HG03342 (cell line): ENCODE data around the gene PCLAF.
"Not testable (repeated sequence)": the region's sequence is repeated elsewhere in the genome, so short reads cannot be mapped to it uniquely, and the experiment has no call there.

Source experiments
- ATAC-seq: cut with Tn5 transposase; IDR thresholded peaks from one replicate; pipeline ENCODE4 v1.9.1; 2021; ENCODE audit warnings: mild to moderate bottlenecking, moderate library complexity; ENCODE audit not compliant: unreplicated experiment

PCLAF gene, protein sequence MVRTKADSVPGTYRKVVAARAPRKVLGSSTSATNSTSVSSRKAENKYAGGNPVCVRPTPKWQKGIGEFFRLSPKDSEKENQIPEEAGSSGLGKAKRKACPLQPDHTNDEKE

DNA sequence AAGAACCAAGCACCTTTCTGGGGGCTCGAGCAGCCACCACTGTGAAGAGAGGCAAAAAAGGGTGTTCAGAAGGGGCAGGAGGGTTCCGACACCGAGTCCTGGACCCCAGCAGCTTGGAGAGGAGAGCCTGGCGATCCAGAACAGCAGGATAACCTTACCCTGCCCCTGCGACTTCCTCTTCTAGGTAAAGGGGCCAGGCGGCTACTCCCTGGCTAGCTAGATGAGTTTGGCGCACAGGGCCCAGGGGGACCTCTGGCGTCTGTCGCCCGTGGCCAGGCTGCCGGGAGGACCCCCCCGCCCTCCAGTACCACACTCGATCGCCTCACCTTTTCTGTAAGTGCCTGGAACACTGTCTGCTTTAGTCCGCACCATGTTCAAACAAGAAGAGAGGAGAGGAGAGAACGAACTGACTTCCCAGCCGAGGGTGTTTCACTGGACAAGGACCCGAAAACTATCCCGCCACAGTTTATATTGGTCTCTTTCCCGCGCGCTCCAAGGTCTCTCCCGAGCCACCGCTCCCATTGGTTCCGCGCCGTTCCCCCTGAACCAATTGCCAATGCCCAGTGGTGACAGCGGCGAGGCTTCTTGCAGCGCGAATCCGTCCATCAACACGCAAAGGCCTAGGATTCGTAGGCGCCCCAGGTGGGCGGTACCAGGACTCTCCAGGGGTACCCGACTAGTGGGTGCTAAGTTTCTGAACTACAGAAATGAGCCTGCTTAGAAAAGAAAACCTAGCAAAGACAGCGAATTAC lies at the start of gene PCLAF:
PCLAF (minus strand) TSS at position 442 of the 752 bp plus-strand sequence; CDS start at position 372, 70 bp downstream.
- peak; percentile 97 for ATAC-seq

DNA sequence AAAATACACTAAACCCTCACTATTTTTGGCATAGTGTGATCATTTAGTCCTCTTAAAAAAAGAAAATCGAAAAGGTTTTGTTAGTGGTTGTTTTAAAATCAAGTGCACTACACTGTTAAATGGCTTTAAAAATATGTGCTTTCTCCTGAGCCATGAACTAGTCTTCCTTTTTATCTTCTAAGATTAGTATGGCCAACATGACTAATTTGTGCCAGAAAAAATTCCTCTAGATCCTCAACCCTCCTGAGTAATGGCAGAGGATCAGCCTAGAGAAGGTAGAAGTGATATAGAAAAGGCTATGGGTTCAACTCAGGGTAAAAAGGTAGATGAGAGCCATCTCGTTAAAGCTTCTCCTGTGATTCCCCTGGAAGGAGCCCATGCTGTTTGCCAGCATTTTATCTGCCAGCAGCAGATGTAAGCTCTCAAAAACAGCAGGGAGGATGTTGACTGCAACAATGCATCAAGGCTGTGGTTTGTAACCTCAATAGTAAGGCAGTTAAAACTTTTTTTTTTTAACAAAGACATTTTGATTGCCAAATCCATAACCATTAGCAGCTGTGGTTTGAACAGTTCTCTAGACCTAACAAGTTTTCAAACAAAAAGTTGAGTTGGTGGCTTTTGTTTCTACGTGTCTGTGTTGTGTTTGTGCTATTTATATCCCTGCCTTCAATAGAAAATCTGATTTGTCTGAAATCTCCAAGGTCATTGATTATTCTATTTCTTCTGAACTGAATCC lies 48.9 kb upstream of the PCLAF start:
- ATAC-seq: no peak

DNA sequence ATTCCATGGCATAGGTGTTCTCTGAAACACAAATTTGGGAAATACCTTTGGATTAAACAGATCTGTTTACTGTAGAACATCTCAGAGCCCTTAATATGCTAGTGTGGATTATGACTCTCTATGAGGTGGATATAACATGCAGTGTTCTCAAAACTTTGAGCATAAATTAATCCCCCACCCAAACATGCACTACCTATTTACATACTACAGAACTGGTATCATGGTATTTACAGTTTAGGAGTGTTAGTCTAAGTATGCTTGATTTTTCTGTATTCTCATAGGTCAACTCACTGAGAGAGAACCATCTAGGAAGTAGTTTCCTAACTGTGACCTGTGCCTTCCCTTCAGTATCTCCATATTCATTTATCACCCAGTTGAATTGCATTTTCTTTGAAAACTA lies 48.2 kb upstream of the PCLAF start:
- ATAC-seq: no peak

DNA sequence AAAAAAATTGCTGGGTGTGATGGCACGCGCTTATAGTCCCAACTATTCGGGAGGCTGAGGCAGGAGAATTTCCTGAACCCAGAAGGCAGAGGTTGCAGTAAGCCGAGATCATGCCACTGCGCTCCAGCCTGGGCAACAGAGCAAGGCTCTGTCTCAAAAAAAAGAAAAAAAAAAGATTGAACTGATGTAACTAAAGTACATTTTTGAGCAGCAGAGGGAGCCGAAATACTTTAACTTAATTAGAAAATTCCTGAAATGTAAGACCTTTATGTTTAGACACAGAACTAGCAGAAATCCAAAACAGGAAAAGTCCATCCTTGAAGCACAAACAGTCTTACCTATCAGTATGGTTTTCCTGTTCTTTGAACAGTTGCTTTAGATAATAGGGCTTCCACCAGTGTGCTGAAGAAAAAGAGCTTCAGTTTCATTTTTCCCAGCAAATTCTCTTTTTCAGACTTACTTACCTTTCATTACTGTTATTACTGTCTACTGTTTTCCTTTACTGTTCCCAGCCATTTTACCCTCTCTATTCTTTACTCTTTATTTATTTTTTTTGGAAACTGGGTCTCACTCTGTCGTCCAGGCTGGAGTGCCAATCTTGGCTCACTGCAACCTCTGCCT lies 45.7 kb upstream of the PCLAF start:
- ATAC-seq: no peak

DNA sequence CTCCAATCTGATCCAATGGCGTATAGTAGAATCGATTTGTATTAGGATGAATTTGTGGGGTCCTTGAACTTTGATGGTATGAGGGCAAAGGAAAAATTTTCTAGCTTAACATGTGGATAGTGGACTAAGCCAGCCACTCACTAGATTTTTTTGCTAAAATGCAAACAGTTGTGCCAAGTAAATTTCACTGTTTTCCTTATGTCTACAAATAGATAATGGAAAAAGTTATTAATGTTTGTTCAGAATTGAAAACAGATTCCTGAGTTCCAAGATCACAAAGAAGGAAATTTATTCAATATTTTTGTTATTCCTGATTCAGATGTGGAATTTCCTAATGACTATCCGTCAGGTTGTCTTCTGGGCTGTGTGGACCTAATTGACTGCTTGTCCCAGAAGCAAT lies 44.0 kb upstream of the PCLAF start:
- ATAC-seq: no peak

DNA sequence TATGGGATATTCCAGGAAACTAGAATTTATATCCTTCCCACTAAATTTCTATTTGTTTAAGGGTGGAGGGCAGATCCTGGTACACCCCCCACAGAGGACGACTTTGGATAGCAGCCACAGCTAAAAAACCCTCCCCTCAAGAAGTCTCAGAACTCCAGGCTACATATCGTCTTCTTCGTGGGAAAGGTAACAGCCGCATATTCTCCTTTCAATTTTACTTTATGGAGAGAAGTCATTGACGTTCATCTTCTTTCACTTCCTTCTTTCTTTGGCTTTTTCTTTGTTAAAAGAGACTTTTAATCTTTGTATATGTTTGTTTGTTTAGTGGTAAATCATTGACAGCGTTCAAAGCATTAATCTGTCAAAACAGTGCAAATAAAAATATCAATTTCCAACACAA lies 42.7 kb upstream of the PCLAF start:
- no peak for ATAC-seq

DNA sequence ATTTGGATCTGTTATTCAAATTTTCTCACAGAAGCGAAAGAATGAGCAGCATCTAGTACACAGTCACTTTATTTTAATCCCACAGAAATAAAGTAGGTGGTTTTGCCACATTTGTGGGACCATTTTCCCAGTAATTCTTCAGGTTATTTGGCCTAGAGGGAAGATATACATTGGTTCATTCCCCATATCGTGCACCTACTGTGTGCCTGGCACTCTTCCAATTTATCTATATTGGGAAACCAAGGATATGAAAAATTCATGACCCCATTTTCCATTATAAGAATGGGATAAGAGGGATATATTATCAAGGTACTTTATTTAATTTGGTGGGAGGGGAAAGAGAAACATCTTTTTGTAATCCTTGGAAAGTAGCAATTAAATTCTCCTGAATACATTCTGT lies 41.5 kb upstream of the PCLAF start:
- no peak for ATAC-seq

DNA sequence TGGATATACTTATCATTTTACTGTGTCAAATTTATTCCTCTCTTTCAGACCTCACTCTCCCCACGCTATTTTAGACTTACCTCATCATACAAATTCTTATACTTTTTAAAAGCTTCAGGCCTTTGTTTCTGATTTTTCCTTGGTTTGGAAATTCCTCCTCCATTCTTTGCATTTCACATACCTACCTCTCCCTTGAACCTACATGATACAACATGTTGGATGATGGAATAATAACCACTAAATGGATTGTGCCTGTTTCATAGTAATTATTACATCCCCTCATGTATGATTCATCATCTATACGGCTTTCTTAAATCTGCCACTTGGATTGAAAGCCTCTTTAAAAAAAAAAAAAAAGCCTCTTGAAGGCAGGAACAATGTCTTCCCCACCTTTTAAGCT lies 31.0 kb upstream of the PCLAF start:
- ATAC-seq: no peak

DNA sequence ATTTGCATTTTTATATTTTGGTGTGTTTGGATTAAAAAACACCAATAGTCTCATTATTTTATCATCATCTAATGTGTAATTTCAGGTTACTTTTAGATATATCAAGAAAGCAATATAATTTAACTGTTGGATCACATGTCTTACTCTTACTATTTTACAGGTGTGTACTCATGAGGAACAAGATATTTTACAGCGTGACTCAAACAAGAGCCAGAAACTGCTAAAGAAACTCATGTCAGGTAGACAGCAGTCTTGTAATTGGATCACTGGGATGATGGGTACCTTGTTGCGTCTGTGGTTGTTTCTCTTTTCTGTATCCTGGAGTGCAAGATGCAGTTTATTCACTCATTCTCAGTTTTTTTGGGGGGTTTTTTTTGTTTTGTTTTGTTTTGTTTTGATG lies 19.3 kb upstream of the PCLAF start:
- ATAC-seq: no peak

DNA sequence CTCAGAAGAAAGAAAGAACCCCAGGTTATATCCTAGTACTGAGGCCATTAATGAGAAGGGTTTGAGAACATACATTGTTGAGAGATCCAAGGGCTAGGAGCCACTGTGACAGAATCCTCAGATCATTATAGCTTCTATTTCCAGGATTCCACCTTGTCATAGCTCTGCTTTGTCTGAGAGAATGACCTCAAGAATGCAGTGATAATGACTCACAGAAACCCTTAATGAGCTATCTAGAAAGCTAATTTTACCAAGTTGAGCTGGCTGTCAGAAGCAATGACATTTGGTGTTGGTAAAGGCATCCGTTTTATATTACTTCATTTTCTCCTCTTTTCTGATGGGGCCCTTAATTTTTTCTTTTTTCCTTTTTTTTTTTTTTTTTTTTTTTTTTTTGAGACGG lies 17.3 kb upstream of the PCLAF start:
- ATAC-seq: no peak

DNA sequence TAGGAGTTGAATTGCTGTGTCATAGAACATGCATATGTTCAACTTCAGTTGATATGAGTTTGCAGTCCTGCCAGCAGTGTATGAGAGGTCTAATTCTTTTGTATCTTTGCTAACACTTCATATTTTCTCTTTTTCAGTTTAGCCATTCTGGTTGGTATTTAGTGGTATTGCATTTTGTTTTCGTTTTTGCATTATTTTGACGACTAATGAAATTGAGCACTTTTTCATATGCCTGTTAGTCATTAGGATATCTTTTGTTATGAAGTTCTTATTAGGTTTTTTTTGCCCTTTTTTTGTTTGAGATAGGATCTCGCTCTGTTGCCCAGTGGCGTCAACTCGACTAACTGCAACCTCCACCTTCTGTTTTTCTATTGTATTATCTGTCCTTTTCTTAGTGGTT lies 15.5 kb upstream of the PCLAF start:
- ATAC-seq: no peak

DNA sequence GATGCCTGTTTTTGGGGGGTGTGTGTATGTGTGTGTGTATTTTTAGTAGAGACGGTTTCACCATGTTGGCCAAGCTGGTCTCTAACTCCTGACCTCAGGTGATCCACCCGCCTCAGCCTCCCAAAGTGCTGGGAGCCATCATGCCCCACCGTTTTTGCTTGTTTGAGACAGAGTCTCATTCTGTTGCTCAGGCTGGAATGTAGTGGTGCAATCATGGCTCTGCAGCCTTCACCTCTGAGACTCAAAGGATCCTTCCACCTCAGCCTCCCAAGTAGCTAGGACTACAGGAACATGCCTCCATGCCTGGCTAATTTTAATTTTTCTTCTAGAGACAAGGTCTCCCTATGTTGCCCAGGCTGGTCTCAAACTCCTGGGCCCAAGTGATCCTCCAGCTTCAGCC lies 11.2 kb upstream of the PCLAF start:
- ATAC-seq: not testable (repeated sequence)

DNA sequence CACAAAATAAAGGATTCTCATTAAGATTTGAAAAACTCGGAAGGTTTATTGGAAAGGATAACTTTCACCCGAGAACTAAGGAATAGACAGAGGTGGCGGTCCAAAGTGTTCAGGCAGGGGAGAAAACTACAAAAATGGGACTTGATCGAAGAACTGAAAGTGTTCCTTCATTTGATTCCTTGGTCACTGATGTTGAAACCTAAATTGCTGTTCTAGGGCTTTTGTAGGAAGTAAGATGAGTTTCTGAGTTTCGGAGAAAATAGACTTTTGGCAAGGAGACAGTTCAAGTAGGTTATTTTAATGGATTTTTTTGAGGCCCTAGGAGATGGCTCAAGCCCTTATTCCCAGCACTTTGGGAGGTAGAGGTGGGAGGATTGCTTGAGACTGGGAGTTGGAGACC lies 7.8 kb upstream of the PCLAF start:
- no peak for ATAC-seq

DNA sequence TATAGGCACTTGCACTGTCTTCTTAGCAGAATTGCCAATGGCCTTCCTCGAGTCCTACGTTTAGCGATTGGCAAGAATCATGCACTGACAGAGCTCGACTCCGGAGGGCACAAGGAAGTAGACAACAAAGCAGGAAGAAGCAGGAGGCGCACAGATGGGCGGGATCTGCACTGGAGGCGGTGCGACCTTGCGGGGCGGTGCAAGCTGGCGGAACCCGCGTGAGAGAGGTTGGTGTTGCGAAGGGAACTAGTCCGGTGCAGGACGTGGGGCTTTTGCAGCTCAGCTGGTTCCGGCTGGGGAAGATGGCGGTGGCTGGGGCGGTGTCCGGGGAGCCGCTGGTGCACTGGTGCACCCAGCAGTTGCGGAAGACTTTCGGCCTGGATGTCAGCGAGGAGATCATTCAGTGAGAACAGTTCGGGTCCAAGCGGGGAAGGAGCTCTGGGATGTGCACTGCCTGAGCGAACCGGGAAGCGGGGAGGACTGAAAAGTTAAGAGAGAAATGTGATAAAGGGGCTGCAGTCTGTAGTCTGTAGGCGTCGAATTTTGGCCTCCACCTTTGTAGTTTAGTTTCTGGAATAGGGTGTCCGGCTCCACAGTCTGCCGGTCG lies 6.4 kb upstream of the PCLAF start, which contains the start of gene TRIP4:
TRIP4 (plus strand) TSS at position 275 of the 607 bp plus-strand sequence; CDS start at position 303, 28 bp downstream.
- ATAC-seq: peak; percentile 93

DNA sequence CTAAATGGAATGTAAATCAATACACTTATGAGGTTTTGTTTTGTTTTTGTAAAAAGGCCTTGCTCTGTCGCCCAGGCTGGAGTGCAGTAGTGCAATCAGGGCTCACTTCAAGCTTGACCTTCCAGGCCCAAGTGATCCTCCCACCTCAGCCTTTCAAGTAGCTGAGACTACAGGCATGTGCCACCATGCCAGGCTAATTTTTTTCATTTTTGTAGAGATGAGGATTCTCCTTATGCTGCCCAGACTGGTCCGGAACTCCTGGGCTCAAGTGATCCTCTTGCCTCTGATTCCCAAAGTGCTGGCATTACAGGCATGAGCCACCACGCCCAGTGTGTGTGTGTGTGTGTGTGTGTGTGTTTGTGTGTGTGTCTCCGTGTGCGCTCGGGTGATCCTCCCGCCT lies 5.0 kb upstream of the PCLAF start:
- no peak for ATAC-seq

DNA sequence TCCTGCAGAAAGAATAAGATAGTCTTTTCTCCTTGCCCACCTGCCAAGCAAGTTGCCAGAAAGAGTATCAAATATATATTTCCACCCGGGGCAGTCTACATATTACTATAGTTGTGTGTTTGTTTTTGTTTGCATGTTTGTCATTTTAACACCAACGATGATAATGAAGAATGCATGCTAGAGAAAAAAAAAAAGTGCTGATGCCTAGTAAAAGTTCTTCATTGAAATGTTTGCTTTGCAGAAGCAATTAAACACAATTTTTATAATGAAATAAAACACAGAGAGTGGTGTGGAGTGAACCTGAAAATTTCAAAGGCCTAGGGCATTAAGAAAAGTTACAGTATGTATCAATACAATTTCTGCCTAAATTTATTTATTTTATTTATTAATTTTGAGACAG lies 2.5 kb upstream of the PCLAF start:
- no peak for ATAC-seq

DNA sequence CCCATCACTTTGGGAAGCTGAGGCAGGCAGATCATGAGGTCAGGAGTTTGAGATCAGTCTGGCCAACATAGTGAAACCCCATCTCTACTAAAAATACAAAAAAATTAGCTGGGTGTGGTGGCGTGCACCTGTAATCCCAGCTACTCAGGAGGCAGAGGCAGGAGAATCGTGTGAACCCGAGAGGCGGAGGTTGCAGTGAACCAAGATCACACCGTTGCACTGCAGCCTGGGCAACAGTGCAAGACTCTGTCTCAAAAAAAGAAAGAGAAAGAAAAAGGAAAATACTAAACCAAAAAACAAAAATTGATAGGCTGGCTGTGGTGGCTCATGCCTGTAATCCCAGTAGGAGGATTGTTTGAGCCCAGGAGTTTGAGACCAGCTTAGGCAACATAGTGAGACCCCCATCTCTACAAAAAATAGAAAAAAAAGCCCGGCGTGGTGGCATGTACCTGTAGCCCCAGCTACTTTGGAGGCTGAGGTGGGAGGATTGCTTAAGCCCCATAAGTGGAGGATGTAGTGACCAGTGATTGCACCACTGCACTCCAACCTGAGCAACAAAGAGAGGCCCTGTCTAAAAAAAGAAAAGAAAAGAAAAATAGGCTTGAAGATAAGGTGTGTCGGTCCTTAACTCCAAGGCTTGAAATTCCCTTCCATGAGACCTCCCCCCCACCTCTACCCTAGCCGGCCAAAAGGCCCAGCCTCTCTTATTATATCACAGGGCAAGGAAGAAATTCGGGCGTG lies 941 bp downstream of the PCLAF start:
- not testable (repeated sequence) for ATAC-seq

DNA sequence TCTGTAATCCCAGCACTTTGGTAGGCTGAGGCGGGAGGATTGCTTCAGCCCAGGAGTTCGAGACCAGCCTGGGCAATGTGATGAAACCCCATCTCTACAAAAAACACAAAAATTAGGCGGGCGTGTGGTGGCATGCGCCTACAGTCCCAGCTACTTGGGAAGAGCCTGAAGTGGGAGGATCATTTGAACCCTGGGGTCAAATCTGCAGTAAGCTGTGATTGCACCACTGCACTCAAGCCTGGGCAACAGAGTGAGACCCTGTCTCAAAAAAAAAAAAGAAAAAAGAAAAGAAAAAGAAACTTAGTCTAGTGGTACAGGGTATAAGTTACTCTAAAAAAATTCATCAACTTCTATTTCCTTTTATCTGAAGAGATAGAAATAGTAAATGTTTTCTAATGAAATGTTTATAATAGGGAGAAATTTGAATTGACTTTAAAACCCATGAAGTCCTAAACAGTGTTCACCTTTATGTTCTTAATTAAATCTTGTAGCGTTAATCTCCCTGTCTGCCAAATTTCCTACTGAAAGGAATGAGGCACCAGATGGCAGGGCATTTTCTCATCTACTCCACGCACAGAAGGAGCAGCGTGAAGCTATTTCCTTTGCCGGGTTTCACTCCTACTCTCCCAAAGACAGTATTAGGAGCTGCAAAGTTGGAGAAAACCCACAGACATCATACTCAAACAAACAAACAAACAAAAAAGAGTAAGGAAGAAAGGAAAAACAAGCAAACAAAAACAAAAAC lies 1.9 kb downstream of the PCLAF start:
- ATAC-seq: no peak

DNA sequence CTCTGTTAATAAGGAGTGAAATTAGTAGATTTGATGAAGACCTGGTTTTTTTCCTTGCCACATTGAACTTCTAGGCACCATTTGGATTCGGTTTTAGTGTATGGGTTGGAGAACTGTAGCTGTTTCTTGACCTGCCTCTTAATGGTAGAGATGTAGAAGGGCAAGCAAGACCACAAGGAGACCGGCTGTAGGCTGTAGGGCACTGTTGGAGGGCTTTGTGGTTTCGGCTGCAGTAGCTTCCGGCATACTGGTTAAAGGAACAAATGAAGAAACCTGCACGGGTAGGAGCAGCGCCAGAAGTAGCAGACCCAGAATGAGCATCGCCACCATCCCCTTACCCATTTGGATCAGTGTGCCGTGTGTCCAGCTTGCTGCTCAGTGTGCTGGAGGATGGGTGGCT lies 7.9 kb downstream of the PCLAF start:
- no peak for ATAC-seq

DNA sequence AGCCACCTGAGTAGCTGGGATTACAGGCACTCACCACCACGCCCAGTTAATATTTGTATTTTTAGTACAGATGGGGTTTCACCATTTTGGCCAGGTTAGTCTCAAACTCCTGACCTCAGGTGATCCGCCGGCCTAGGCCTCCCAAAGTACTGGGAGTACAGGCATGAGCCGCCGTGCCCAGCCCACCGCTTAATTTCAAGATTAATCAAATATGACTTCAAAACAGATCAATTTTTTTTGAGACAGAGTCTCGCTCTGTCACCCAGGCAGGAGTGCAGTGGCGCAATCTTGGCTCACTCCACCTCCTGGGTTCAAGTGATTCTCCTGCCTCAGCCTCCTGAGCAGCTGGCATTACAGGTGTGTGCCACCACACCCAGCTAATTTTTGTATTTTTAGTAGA lies 9.9 kb downstream of the PCLAF start:
- not testable (repeated sequence) for ATAC-seq
